HCT116 (cell line): ENCODE measurements around the gene RNF182. TPM values are rescaled to one million over a fixed set of nuclear protein-coding genes. Genes with fewer than 3 reads are reported as not detected.
"Not testable (repeated sequence)": the region's sequence is repeated elsewhere in the genome, so short reads cannot be mapped to it uniquely, and the experiment has no call there.

Experiments used
- ATAC-seq: fragments of 200-7000 bp; cut with Tn5 transposase; 2 replicates; pipeline ENCODE4 v1.9.1; 2020; ENCODE audit warnings: mild to moderate bottlenecking, moderate library complexity
- BruUV-seq: library from RNA; stranded (reverse); fragments of 400-500 nt; replicated peaks from 2 replicates; lab custom pipeline; 2021; lab: Mats Ljungman, UMichigan
- CTCF ChIA-PET: fragments of 300-600 bp; sonication (Branson Sonifier 250); formaldehyde crosslinking; loops from one replicate; lab custom pipeline; 2021; ENCODE audit warnings: antibody characterized with exemption; lab: Charles Lee
- POLR2A ChIA-PET: fragments of 300-600, 350-600 bp; sonication (Branson Sonifier 250); formaldehyde crosslinking; loops from one replicate; lab custom pipeline; 2021; ENCODE audit warnings: antibody characterized with exemption; lab: Charles Lee
- RAD21 ChIA-PET, 2 experiments: fragments of 300-600 bp; sonication (Branson Sonifier 250); formaldehyde crosslinking; loops; one replicate each; lab custom pipeline; 2023; ENCODE audit warnings: low total read pairs in 2 of 2; ENCODE audit not compliant: uncharacterized antibody in 2 of 2, unreplicated experiment in 2 of 2, low non-redundant PET in 1 of 2; lab: Charles Lee
- DNase-seq: peaks from one replicate; pipeline ENCODE4 v3.0.0-alpha.2; 2010; ENCODE audit warnings: low read depth, low spot score
- H2AFZ ChIP-seq: fragments of 200-600 bp; shearing (Covaris generic), sonication (generic); 2 replicates; pipeline ENCODE4 v1.6.1; 2017; ENCODE audit warnings: low read depth, mixed run types, mixed read lengths, antibody characterized with exemption, low read length; ENCODE audit not compliant: poor library complexity, severe bottlenecking
- H3K27ac ChIP-seq: 2 replicates; pipeline ENCODE4 v1.5.1; 2012; ENCODE audit warnings: low read depth, low read length
- H3K27me3 ChIP-seq: fragments of 200-600 bp; sonication (generic); 2 replicates; pipeline ENCODE4 v1.6.1; 2016; ENCODE audit warnings: mixed run types, low read length, mixed read lengths; ENCODE audit not compliant: insufficient read depth
- H3K36me3 ChIP-seq, 2 experiments: fragments of 200-500 bp in 1 of 2; fragments of 200-600 bp in 1 of 2; sonication (Bioruptor generic) in 1 of 2; sonication (generic) in 1 of 2; 2 replicates each; pipeline versions ENCODE4 v1.5.1 to v1.6.1; 2014 to 2016; ENCODE audit warnings: low read length in 2 of 2, inconsistent platforms in 1 of 2, mixed read lengths in 1 of 2, mixed run types in 1 of 2; ENCODE audit not compliant: insufficient read depth in 2 of 2, control insufficient read depth in 1 of 2
- H3K4me1 ChIP-seq, 2 experiments: fragments of 200-600 bp in 1 of 2; sonication (generic) in 1 of 2; 2 replicates each; pipeline versions ENCODE4 v1.5.1 to v1.6.1; 2012 to 2017; ENCODE audit warnings: low read length in 2 of 2, inconsistent platforms in 1 of 2, mild to moderate bottlenecking in 1 of 2, mixed read lengths in 1 of 2, mixed run types in 1 of 2, moderate library complexity in 1 of 2; ENCODE audit not compliant: insufficient read depth in 2 of 2, control insufficient read depth in 1 of 2
- H3K4me2 ChIP-seq: fragments of 200-600 bp; sonication (generic); 2 replicates; pipeline ENCODE4 v1.6.1; 2017; ENCODE audit warnings: mixed run types, low read length, mixed read lengths
- H3K4me3 ChIP-seq, 2 experiments: fragments of 200-600 bp in 1 of 2; sonication (generic) in 1 of 2; replicated peaks in 1 of 2; 2 replicates each; pipeline ENCODE4 v1.5.1; 2011 to 2016; ENCODE audit warnings: low read length in 2 of 2, control low read depth in 1 of 2, low read depth in 1 of 2, mild to moderate bottlenecking in 1 of 2, mixed read lengths in 1 of 2, mixed run types in 1 of 2
- H3K79me2 ChIP-seq: fragments of 200-600 bp; sonication (generic); 2 replicates; pipeline ENCODE4 v1.6.1; 2017; ENCODE audit warnings: mild to moderate bottlenecking, mixed run types, low read length, moderate library complexity, mixed read lengths; ENCODE audit not compliant: insufficient read depth
- H3K9ac ChIP-seq: fragments of 200-600 bp; sonication (generic); 2 replicates; pipeline ENCODE4 v1.6.1; 2016; ENCODE audit warnings: low read length, mixed read lengths
- H3K9me2 ChIP-seq: fragments of 200-600 bp; sonication (generic), shearing (Covaris generic); 2 replicates; pipeline ENCODE4 v1.6.1; 2017; ENCODE audit warnings: mixed run types, mild to moderate bottlenecking, moderate library complexity; ENCODE audit not compliant: insufficient read depth
- H3K9me3 ChIP-seq, 2 experiments: fragments of 200-500 bp in 1 of 2; fragments of 200-600 bp in 1 of 2; sonication (Bioruptor generic) in 1 of 2; sonication (generic) in 1 of 2; 2 replicates each; pipeline ENCODE4 v1.6.1; 2014 to 2017; ENCODE audit warnings: low read length in 2 of 2, mixed read lengths in 2 of 2, inconsistent platforms in 1 of 2, low read depth in 1 of 2, mild to moderate bottlenecking in 1 of 2, mixed run types in 1 of 2, moderate library complexity in 1 of 2; ENCODE audit not compliant: control insufficient read depth in 1 of 2, insufficient read depth in 1 of 2
- H4K20me1 ChIP-seq: fragments of 200-600 bp; sonication (generic), shearing (Covaris generic); 2 replicates; pipeline ENCODE4 v1.6.1; 2017; ENCODE audit warnings: mixed run types, mild to moderate bottlenecking, moderate library complexity; ENCODE audit not compliant: insufficient read depth
- ATF3 ChIP-seq: IDR thresholded peaks from 2 replicates; pipeline ENCODE4 v1.6.1; 2012
- CBX3 ChIP-seq: IDR thresholded peaks from 2 replicates; pipeline ENCODE4 v1.6.1; 2012; ENCODE audit warnings: low read depth
- CTCF ChIP-seq, 3 experiments: fragments of 200-600 bp in 1 of 3; sonication (generic) in 1 of 3; IDR thresholded peaks in 2 of 3; conservative IDR thresholded peaks in 1 of 3; 2 replicates each; pipeline ENCODE4 v1.5.1; 2012 to 2017; ENCODE audit warnings: low read depth in 2 of 3, low read length in 2 of 3, antibody characterized with exemption in 1 of 3, borderline replicate concordance in 1 of 3, control low read depth in 1 of 3, mild to moderate bottlenecking in 1 of 3, mixed read lengths in 1 of 3, mixed run types in 1 of 3, moderate library complexity in 1 of 3; ENCODE audit not compliant: insufficient read depth in 1 of 3
- ELF1 ChIP-seq: IDR thresholded peaks from 2 replicates; pipeline ENCODE4 v1.6.1; 2012; ENCODE audit warnings: low read depth, borderline replicate concordance
- EZH2phosphoT487 ChIP-seq: fragments of 200-600 bp; IDR thresholded peaks from 2 replicates; pipeline ENCODE4 v1.6.1; 2018; ENCODE audit warnings: antibody characterized with exemption, borderline replicate concordance
- FOSL1 ChIP-seq: IDR thresholded peaks from 2 replicates; pipeline ENCODE4 v1.6.1; 2012; ENCODE audit warnings: low read depth
- REST ChIP-seq: IDR thresholded peaks from 2 replicates; pipeline ENCODE4 v1.6.1; 2012; ENCODE audit warnings: low read depth
- SP1 ChIP-seq: IDR thresholded peaks from 2 replicates; pipeline ENCODE4 v1.6.1; 2012; ENCODE audit warnings: low read depth
- YY1 ChIP-seq: IDR thresholded peaks from 2 replicates; pipeline ENCODE4 v1.6.1; 2011; ENCODE audit warnings: low read length, low read depth, moderate library complexity, mild to moderate bottlenecking; ENCODE audit not compliant: insufficient replicate concordance; ENCODE audit errors: extremely low read depth
- ZBTB33 ChIP-seq: IDR thresholded peaks from 2 replicates; pipeline ENCODE4 v1.6.1; 2011; ENCODE audit warnings: mild to moderate bottlenecking, low read length, moderate library complexity; ENCODE audit not compliant: insufficient replicate concordance; ENCODE audit errors: extremely low read depth
- intact Hi-C: fragments of 100-400 bp; cut with micrococcal nuclease; formaldehyde crosslinking; loops from 2 replicates; pipeline ENCODE4 v1.10.0; 2022
- total RNA-seq: library from RNA; stranded (reverse); gene quantifications from one replicate; pipeline ENCODE4 v1.2.1, GENCODE V29; 2021; ENCODE audit not compliant: unreplicated experiment

The RNF182 gene
- total RNA-seq, 1 experiment from 2014 or later, result 6.5 TPM

- intact Hi-C loops, result loop anchor here (5.0 kb wide), 1 partner anchor 42 kb away; no protein-coding TSS in a partner anchor
- H3K4me3 ChIP-seq, result no peak overlapping the region
- CTCF ChIA-PET, result no interaction called here
- no peaks in the 10 kb centered on the region for H4K20me1 ChIP-seq
- BruUV-seq, result no TSS peak
- H2AFZ ChIP-seq, result no peak overlapping the region
- no peaks in the 10 kb centered on the region for H3K4me1 ChIP-seq
- no peak for DNase-seq
- H3K9me3 ChIP-seq, result no peaks in the 10 kb centered on the region
- RAD21 ChIA-PET, result no interaction called here
- no peak overlapping the region for H3K9ac ChIP-seq
- H3K4me2 ChIP-seq, result no peak overlapping the region
- no peaks in the 10 kb centered on the region for H3K36me3 ChIP-seq
- no peak overlapping the region for H3K27ac ChIP-seq
- H3K27me3 ChIP-seq, result no peaks in the 10 kb centered on the region
- no peak for ATAC-seq
- no peaks in the 10 kb centered on the region for H3K9me2 ChIP-seq
- TF ChIP-seq ZBTB33 (no peak), FOSL1 (no peak), ATF3 (no peak), EZH2phosphoT487 (no peak), CTCF (IDR thresholded peaks at IDR 0.05 in 2 of 3, conservative IDR thresholded peaks at IDR 0.05 in 1 of 3; ENCODE audit: borderline replicate concordance in 1 of 3, insufficient read depth in 1 of 3, low read depth in 2 of 3, low read length in 2 of 3) (no peak), YY1 (no peak), SP1 (no peak), CBX3 (no peak), ELF1 (no peak), REST (no peak)
- TF ChIP-seq, all 23 proteins: peak for 0
- POLR2A ChIA-PET, result no interaction called here
- no peaks in the 10 kb centered on the region for H3K79me2 ChIP-seq
These were observed 10.6 kb downstream of the RNF182 start for GRCh38 chr6:13935190-13935880.

GRCh38 chr6:13935881-13936261 lies 11.1 kb downstream of the RNF182 start:
- DNase-seq, H3K9ac ChIP-seq, BruUV-seq, ATAC-seq, H4K20me1 ChIP-seq, POLR2A ChIA-PET, CTCF ChIA-PET, H3K4me3 ChIP-seq, H3K4me1 ChIP-seq, H3K9me2 ChIP-seq, H3K79me2 ChIP-seq, H3K27ac ChIP-seq, H3K4me2 ChIP-seq, H3K36me3 ChIP-seq, H3K9me3 ChIP-seq, H2AFZ ChIP-seq, RAD21 ChIA-PET, H3K27me3 ChIP-seq: not testable (repeated sequence)
- intact Hi-C loops, result loop anchor here (5.0 kb wide), 1 partner anchor 41 kb away; no protein-coding TSS in a partner anchor
